M059J (cell line): ENCODE data around the gene NCCRP1. TPM values are rescaled to one million over a fixed set of nuclear protein-coding genes. Genes with fewer than 3 reads are reported as not detected.
A peak's percentile ranks its signal among the peaks of the same experiment; 100 is the strongest.
"Not testable (repeated sequence)": the region's sequence is repeated elsewhere in the genome, so short reads cannot be mapped to it uniquely, and the experiment has no call there.

Experiments
- DNase-seq: peaks from one replicate; pipeline ENCODE4 v3.0.0-alpha.2; 2012; ENCODE audit warnings: low read depth
- total RNA-seq: library from RNA; depleted of rRNA; stranded (reverse); fragments of >200 nt; shearing (Covaris generic); gene quantifications from 2 replicates; pipeline ENCODE4 v1.2.3, GENCODE V29; 2014; rRNA removed

The NCCRP1 gene
- total RNA-seq, 1 experiment from 2014 or later: not detected

DNA sequence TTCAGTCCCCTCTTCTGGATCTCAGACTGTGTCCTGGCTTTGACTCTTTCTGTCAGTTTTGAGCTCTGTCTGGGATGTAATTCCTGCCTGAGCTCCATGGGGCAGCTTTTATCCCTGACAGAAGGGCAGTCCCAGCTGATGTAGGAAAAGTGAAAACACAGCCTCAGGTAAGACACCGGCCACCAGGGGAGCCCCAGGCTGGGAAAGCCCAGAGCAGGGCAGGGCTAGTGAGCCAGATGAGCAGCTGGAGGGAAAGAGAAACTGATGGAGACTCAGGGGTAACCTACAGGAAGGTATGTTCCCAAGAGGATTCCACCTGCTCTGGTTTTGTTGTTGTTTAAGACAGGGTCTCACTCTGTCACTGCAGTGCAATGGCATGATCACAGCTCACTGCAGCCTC lies 48.4 kb downstream of the NCCRP1 start:
- not testable (repeated sequence) for DNase-seq

DNA sequence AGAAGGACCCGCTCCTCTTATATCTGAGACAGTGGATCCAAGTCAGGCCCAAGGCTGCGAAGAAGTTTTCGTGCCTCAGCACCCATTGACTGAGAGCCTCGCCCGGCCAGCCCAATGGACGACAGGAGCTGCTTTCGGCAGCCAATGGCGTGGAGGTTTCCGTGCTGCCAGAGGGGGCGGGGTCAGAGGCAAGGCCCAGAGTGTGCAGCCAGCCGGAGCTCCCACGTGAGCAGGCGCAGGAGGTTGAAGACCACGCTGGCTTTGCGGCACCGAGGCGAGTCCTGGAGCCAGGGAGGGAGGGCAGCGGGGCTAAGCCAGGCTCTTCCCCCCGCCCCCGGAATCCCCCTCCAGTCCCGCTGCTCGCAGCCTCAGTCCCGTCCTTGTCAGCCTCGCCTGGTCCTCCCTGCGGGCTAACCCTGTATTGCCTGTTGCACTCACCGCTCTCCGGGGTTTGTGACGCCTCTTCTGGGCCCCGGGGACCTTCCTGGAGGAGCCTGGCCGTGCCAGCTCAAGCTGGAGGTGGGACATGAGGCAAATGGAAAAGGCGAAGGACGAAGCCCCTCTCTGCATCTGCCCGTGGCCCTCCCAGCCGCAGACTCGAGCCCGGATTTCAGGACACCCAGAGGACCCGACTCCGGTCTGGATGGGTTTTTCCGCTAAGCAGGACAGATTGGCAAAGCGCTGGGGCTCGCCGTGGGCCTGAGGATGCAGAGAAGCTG lies 50.3 kb downstream of the NCCRP1 start:
- peak; percentile 17 for DNase-seq

DNA sequence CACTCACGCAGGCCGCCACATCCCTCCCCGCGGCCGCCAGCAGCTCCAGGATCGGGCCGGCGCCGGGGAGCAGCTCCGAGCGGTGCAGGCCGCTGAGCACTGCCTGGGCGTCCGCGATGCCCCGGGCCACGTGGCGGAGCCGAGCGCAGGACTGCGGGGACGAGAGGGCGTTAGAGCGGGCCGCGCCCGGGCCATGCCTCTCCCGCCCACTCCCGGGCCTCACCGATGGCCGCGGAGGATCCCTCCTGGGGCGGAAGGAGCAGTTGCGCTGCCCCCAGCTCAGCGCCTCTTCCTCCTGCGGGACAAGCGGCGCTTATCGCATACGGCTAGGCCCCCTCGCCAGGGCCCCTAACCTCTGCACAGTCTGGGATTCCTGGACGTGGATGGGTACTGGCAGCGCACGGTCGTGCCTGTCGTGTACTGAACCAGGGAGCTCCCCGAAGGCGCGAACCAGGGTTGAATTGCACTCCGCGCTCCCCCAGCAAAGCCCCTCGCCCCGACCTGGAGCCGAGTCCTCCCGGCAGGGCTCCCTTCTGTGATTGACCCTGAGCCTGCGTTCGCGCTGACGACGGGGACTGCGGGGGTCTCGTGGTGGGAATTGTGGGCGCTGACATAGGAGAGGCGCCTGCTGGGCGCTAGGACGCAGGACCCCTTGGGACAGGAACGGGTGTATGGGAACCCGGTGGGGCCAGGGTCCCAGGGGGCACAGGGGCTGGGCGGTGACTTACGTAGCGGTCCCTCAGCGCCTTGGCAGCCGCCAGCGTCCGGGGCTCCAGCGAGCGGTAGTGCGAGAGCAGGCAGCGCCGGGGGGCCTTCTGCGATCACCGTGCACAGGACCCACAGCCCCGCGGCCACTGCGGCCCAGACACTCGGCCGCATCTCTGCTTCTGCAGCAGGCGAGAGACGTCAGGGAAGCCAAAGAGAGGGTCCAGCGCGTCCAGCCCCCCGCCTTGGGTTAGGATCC lies 51.2 kb downstream of the NCCRP1 start:
- DNase-seq: no peak

DNA sequence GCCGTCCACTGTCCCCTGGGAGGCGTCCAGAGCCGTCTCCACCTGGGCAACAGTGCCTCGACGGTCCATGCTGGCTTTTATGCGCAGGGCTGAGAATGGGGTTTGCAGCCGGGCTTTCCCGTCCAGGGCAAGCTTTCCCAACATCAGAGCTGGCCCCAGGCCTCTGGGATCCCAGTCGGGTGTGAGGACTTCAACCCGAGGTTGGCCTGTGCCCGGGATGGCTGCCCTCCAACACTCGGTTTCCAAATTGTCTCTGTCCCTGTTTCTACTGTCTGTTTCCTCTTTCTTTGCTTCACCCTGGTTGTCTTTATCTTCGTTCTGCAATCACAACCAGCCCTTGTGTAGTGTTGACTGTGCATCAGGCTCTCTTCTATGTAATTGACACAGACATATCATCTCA lies 52.0 kb downstream of the NCCRP1 start, which contains the start of gene IFNL4:
Gene IFNL4, minus strand, starts transcription at position 51 of the 400 bp plus-strand sequence.
- DNase-seq: no peak

DNA sequence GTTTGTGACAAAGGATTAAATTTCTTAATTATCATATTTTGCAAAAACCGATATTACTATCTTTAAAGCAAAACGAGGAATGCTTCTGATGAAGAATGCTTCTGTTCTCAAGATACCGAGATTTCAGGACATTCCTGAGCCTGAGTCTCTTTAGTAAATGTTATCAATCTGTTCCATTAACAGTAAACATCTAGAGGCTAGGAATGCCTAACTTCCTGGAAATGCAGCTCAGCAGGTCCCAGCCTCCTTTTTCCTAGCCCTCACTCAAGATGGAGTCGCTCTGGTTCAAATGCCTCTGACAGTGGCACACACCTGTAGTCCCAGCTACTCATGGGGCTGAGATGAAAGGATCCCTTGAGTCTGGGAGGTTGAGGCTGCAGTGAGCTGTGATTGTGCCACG lies 54.3 kb downstream of the NCCRP1 start:
- DNase-seq: no peak

Other genes starting within 250 kb of the NCCRP1 start
- gene FBXO17, start 221.2 kb upstream of the NCCRP1 start, total RNA-seq: 10.8 and 15.3 TPM in 2 replicates
- 6.7 and 10.6 TPM in 2 replicates for gene FBXO27, start 164.4 kb upstream of the NCCRP1 start, total RNA-seq
- gene ACP7, start 112.6 kb upstream of the NCCRP1 start, total RNA-seq: 0.89 and 1.7 TPM in 2 replicates
- gene PAK4, start 71.2 kb upstream of the NCCRP1 start, total RNA-seq: 6.1 and 10.9 TPM in 2 replicates
- not detected in 2 replicates for gene SYCN, start 7.3 kb downstream of the NCCRP1 start, total RNA-seq
- gene IFNL3, start 48.0 kb downstream of the NCCRP1 start, total RNA-seq: not detected in 2 replicates
- not detected in 2 replicates for gene IFNL4, start 51.9 kb downstream of the NCCRP1 start, total RNA-seq
- not detected in 2 replicates for gene IFNL2, start 71.4 kb downstream of the NCCRP1 start, total RNA-seq
- 1.3 TPM in 1 of 2 replicates, not detected in the other for gene IFNL1, start 99.4 kb downstream of the NCCRP1 start, total RNA-seq
- 0.12 TPM in 1 of 2 replicates, not detected in the other for gene LRFN1, start 123.9 kb downstream of the NCCRP1 start, total RNA-seq
- 0.54 and 3.2 TPM in 2 replicates for gene GMFG, start 139.1 kb downstream of the NCCRP1 start, total RNA-seq
- 45.0 and 96.3 TPM in 2 replicates for gene SAMD4B, start 145.5 kb downstream of the NCCRP1 start, total RNA-seq
- 69.0 and 79.3 TPM in 2 replicates for gene PAF1, start 194.1 kb downstream of the NCCRP1 start, total RNA-seq
- 46.7 and 47.3 TPM in 2 replicates for gene MED29, start 194.4 kb downstream of the NCCRP1 start, total RNA-seq
- gene ZFP36, start 209.9 kb downstream of the NCCRP1 start, total RNA-seq: 6.0 and 10.8 TPM in 2 replicates
- gene PLEKHG2, start 215.7 kb downstream of the NCCRP1 start, total RNA-seq: 8.6 and 11.7 TPM in 2 replicates
- 26.6 and 28.7 TPM in 2 replicates for gene RPS16, start 239.0 kb downstream of the NCCRP1 start, total RNA-seq
- 68.4 and 97.7 TPM in 2 replicates for gene SUPT5H, start 248.6 kb downstream of the NCCRP1 start, total RNA-seq